WTC11 (cell line): ENCODE measurements around the gene GOLGA5. TPM values are rescaled to one million over a fixed set of nuclear protein-coding genes. Genes with fewer than 3 reads are reported as not detected.

ENCODE experiments used
- ATAC-seq: fragments of 200-7000 bp; cut with Tn5 transposase; 2 replicates; pipeline ENCODE4 v1.10.0; 2021; ENCODE audit warnings: mild to moderate bottlenecking, moderate library complexity
- CTCF ChIA-PET: fragments of 300-600 bp; sonication (Branson Sonifier 250); formaldehyde crosslinking; loops from one replicate; lab custom pipeline; 2021; ENCODE audit warnings: antibody characterized with exemption; lab: Charles Lee
- POLR2A ChIA-PET: fragments of 350-600 bp; sonication (Branson Sonifier 250); formaldehyde crosslinking; loops from one replicate; lab custom pipeline; 2021; ENCODE audit warnings: antibody characterized with exemption; lab: Charles Lee
- DNase-seq: peaks from one replicate; pipeline ENCODE4 v3.0.0; 2021; ENCODE audit warnings: low spot score
- H3K27ac Mint-ChIP-seq: 2 replicates; pipeline ENCODE4 v1.8.0; 2021; ENCODE audit warnings: mixed read lengths
- H3K27me3 Mint-ChIP-seq: 2 replicates; pipeline ENCODE4 v1.8.0; 2021; ENCODE audit warnings: low read depth, mild to moderate bottlenecking, moderate library complexity, mixed read lengths
- H3K36me3 Mint-ChIP-seq: 2 replicates; pipeline ENCODE4 v1.8.0; 2021; ENCODE audit warnings: mixed read lengths
- H3K4me1 Mint-ChIP-seq: 2 replicates; pipeline ENCODE4 v1.8.0; 2022; ENCODE audit warnings: mixed read lengths
- H3K4me3 Mint-ChIP-seq: 2 replicates; pipeline ENCODE4 v1.8.0; 2021; ENCODE audit warnings: mild to moderate bottlenecking, moderate library complexity, mixed read lengths
- H3K9me3 Mint-ChIP-seq: 2 replicates; pipeline ENCODE4 v1.8.0; 2021; ENCODE audit warnings: mixed read lengths
- AFF4 ChIP-seq: sonication (generic); formaldehyde crosslinking; IDR thresholded peaks from 2 replicates; pipeline ENCODE4 v1.8.1; 2023; ENCODE audit warnings: mild to moderate bottlenecking, missing genetic modification reagents, borderline replicate concordance
- CBFB ChIP-seq: sonication (generic); formaldehyde crosslinking; IDR thresholded peaks from 2 replicates; pipeline ENCODE4 v1.8.1; 2022; ENCODE audit warnings: mild to moderate bottlenecking, low read depth, missing genetic modification reagents
- E2F5 ChIP-seq: sonication (generic); formaldehyde crosslinking; IDR thresholded peaks from 2 replicates; pipeline ENCODE4 v1.8.1; 2022; ENCODE audit warnings: mild to moderate bottlenecking, moderate library complexity, missing genetic modification reagents
- ERG ChIP-seq: fragments of 250-450 bp; sonication (Bioruptor Pico); IDR thresholded peaks from 2 replicates; pipeline ENCODE4 v1.8.0; 2021; ENCODE audit warnings: mild to moderate bottlenecking
- ESRRA ChIP-seq: sonication (generic); formaldehyde crosslinking; IDR thresholded peaks from 2 replicates; pipeline ENCODE4 v1.8.1; 2022; ENCODE audit warnings: mild to moderate bottlenecking, missing genetic modification reagents, borderline replicate concordance
- ETV6 ChIP-seq: sonication (generic); formaldehyde crosslinking; IDR thresholded peaks from 2 replicates; pipeline ENCODE4 v1.8.1; 2022; ENCODE audit warnings: mild to moderate bottlenecking, missing genetic modification reagents
- FOXP4 ChIP-seq: sonication (generic); formaldehyde crosslinking; IDR thresholded peaks from 2 replicates; pipeline ENCODE4 v1.8.0; 2022; ENCODE audit warnings: mild to moderate bottlenecking, missing genetic modification reagents
- GRHL2 ChIP-seq: fragments of 250-450 bp; sonication (Bioruptor Pico); IDR thresholded peaks from 2 replicates; pipeline ENCODE4 v1.8.0; 2022; ENCODE audit warnings: mild to moderate bottlenecking, moderate library complexity; ENCODE audit not compliant: insufficient replicate concordance, severe bottlenecking
- NFYB ChIP-seq: sonication (generic); formaldehyde crosslinking; conservative IDR thresholded peaks from 2 replicates; pipeline ENCODE4 v1.8.0; 2022; ENCODE audit warnings: low read depth, missing genetic modification reagents
- NR2C2 ChIP-seq: sonication (generic); formaldehyde crosslinking; IDR thresholded peaks from 2 replicates; pipeline ENCODE4 v1.8.0; 2022; ENCODE audit warnings: mild to moderate bottlenecking, missing genetic modification reagents
- NR3C1 ChIP-seq: sonication (generic); formaldehyde crosslinking; conservative IDR thresholded peaks from 2 replicates; pipeline ENCODE4 v1.8.1; 2023; ENCODE audit warnings: low read depth, mild to moderate bottlenecking, missing genetic modification reagents
- SMAD3 ChIP-seq: sonication (generic); formaldehyde crosslinking; IDR thresholded peaks from 2 replicates; pipeline ENCODE4 v1.8.0; 2022; ENCODE audit warnings: missing genetic modification reagents, mild to moderate bottlenecking, borderline replicate concordance
- TP53 ChIP-seq: sonication (generic); formaldehyde crosslinking; IDR thresholded peaks from 2 replicates; pipeline ENCODE4 v1.8.1; 2023; ENCODE audit warnings: mild to moderate bottlenecking, missing genetic modification reagents
- ZBTB21 ChIP-seq: sonication (generic); formaldehyde crosslinking; IDR thresholded peaks from 2 replicates; pipeline ENCODE4 v1.8.1; 2023; ENCODE audit warnings: mild to moderate bottlenecking, missing genetic modification reagents, borderline replicate concordance
- ZNF138 ChIP-seq: sonication (generic); formaldehyde crosslinking; conservative IDR thresholded peaks from 2 replicates; pipeline ENCODE4 v1.8.1; 2022; ENCODE audit warnings: mild to moderate bottlenecking, moderate library complexity, missing genetic modification reagents
- ZNF396 ChIP-seq: fragments of 250-450 bp; sonication (Bioruptor Pico); IDR thresholded peaks from 2 replicates; pipeline ENCODE4 v1.8.0; 2021; ENCODE audit warnings: mild to moderate bottlenecking, moderate library complexity, borderline replicate concordance
- ZNF425 ChIP-seq: fragments of 250-450 bp; sonication (Bioruptor Pico); conservative IDR thresholded peaks from 2 replicates; pipeline ENCODE4 v1.9.0; 2021; ENCODE audit warnings: mild to moderate bottlenecking
- ZNF532 ChIP-seq: fragments of 250-450 bp; sonication (Bioruptor Pico); IDR thresholded peaks from 2 replicates; pipeline ENCODE4 v1.9.0; 2021; ENCODE audit warnings: mild to moderate bottlenecking, borderline replicate concordance
- total RNA-seq: library from RNA; stranded (reverse); gene quantifications from 3 replicates; pipeline ENCODE4 v1.2.3, GENCODE V29; 2021

GOLGA5 gene
- total RNA-seq, 1 experiment from 2014 or later: 27.0 TPM

- no peak for TF ChIP-seq AFF4 (CRISPR knock-in tag)
- TF ChIP-seq ZNF396 (CRISPR knock-in tag): no peak
- TF ChIP-seq NR2C2 (CRISPR knock-in tag): no peak
- TF ChIP-seq ETV6 (CRISPR knock-in tag): no peak
- TF ChIP-seq ESRRA: no peak
- TF ChIP-seq NFYB (CRISPR knock-in tag): no peak
- no peak for TF ChIP-seq FOXP4
- no peak for TF ChIP-seq ERG (CRISPR knock-in tag)
Measured at GRCh38 chr14:92780444-92781232, 13.5 kb upstream of the GOLGA5 start (continued).

GRCh38 chr14:92781350-92781749 lies 12.8 kb upstream of the GOLGA5 start:
- H3K4me3 Mint-ChIP-seq: no peak overlapping the region
- H3K27ac Mint-ChIP-seq: no peak overlapping the region
- peaks cover 17% of the 10 kb centered on the region for H3K9me3 Mint-ChIP-seq
- no peaks in the 10 kb centered on the region for H3K36me3 Mint-ChIP-seq
- ChIA-PET CTCF (no interaction called here), POLR2A (no interaction called here)
- ATAC-seq (no peak), DNase-seq (no peak)
- TF ChIP-seq TP53 (no peak), NFYB (CRISPR knock-in tag) (no peak), ZNF138 (no peak), ZBTB21 (CRISPR knock-in tag) (no peak), E2F5 (CRISPR knock-in tag) (no peak), ZNF396 (CRISPR knock-in tag) (no peak), CBFB (CRISPR knock-in tag) (no peak), ZNF425 (CRISPR knock-in tag) (no peak), ZNF532 (CRISPR knock-in tag) (no peak), SMAD3 (no peak), ERG (CRISPR knock-in tag) (no peak), NR3C1 (CRISPR knock-in tag) (no peak), GRHL2 (no peak)
- H3K4me1 Mint-ChIP-seq: peaks cover 9% of the 10 kb centered on the region
- H3K27me3 Mint-ChIP-seq: peaks cover 2% of the 10 kb centered on the region
